Measurements from ENCODE around the gene TMEM183A.

DNA sequence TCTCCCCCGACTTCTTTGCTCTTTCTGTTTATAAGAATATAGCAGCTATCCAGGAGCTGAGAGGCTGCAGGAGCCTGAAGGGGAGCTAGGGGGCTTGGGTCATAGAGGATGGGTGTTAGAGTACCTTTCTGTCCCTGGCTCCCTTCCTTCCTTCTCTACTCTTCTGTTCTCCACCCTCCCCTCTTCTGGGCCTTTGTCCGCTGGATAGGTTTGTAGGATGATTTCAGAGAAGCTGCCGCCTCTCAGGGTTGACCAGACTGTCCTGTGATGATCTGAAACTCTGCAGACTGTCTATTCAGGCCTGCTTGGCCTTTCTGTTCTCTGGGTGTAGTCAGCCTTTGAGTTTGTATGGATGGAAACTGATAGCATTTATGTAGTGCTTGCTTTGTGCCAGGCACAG lies 45.4 kb downstream of the TMEM183A start:
- no peak for TF ChIP-seq SIN3A (IDR thresholded peaks at IDR 0.05; ENCODE audit: borderline replicate concordance, insufficient read depth, low read length)
- TF ChIP-seq, protein P1, sequence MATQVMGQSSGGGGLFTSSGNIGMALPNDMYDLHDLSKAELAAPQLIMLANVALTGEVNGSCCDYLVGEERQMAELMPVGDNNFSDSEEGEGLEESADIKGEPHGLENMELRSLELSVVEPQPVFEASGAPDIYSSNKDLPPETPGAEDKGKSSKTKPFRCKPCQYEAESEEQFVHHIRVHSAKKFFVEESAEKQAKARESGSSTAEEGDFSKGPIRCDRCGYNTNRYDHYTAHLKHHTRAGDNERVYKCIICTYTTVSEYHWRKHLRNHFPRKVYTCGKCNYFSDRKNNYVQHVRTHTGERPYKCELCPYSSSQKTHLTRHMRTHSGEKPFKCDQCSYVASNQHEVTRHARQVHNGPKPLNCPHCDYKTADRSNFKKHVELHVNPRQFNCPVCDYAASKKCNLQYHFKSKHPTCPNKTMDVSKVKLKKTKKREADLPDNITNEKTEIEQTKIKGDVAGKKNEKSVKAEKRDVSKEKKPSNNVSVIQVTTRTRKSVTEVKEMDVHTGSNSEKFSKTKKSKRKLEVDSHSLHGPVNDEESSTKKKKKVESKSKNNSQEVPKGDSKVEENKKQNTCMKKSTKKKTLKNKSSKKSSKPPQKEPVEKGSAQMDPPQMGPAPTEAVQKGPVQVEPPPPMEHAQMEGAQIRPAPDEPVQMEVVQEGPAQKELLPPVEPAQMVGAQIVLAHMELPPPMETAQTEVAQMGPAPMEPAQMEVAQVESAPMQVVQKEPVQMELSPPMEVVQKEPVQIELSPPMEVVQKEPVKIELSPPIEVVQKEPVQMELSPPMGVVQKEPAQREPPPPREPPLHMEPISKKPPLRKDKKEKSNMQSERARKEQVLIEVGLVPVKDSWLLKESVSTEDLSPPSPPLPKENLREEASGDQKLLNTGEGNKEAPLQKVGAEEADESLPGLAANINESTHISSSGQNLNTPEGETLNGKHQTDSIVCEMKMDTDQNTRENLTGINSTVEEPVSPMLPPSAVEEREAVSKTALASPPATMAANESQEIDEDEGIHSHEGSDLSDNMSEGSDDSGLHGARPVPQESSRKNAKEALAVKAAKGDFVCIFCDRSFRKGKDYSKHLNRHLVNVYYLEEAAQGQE (IDR thresholded peaks at IDR 0.05; ENCODE audit: insufficient read depth in 1 of 2, low read depth in 2 of 2, low read length in 2 of 2) = no peak

Measured in PFSK-1 (cell line).